Measurements from ENCODE around the gene GATC. TPM values are rescaled to one million over a fixed set of nuclear protein-coding genes. Genes with fewer than 3 reads are reported as not detected.

GATC gene
- total and polyA plus RNA-seq, 2 donors (not counting 1 experiment from before 2014, with no cell fraction given), result 15.0 to 26.0 TPM

DNA sequence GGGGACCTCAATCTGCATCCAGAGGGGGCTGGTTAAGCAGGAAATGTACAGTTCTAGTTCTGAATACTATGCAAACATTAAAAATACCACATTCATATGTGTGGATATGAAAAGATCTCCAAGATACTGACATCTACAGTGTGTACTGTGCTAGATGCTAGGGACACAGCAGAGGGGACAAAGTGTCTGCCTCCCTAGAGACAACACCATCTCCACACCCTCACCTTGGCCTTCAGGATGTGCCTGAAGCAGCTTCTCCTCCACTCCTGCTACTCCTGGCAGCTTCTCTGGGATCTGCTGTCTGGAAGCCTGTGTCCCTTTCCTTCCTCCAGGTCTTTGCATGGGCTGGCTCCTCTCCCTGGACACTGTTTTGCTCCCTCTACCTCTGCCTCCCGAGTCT lies 34.0 kb downstream of the GATC start:
- Histone ChIP-seq H2AFZ (ENCODE audit: insufficient read depth, low read depth, low read length, poor library complexity, severe bottlenecking) (no peak overlapping the region), H3K9ac (ENCODE audit: low read length) (no peak overlapping the region), H3K79me2 (ENCODE audit: control insufficient read depth, insufficient read depth, low read length) (peaks cover 3% of the 10 kb centered on the region), H4K20me1 (ENCODE audit: control insufficient read depth, insufficient read depth, low read length, poor library complexity, severe bottlenecking) (no peaks in the 10 kb centered on the region), H3K9me3 (ENCODE audit: control extremely low read depth in 1 of 3, control insufficient read depth in 2 of 3, insufficient read depth in 1 of 3, low read length in 2 of 3) (no peaks in the 10 kb centered on the region), H3K4me2 (replicated peaks; ENCODE audit: low read depth, low read length, poor library complexity, severe bottlenecking) (no peak overlapping the region), H3K27ac (ENCODE audit: low read length in 2 of 2) (no peak overlapping the region), H3K4me1 (ENCODE audit: control insufficient read depth in 2 of 2, insufficient read depth in 2 of 2, low read length in 2 of 2) (no peaks in the 10 kb centered on the region), H3K36me3 (replicated peaks in 1 of 2; ENCODE audit: control extremely low read depth in 1 of 2, control insufficient read depth in 1 of 2, extremely low read depth in 1 of 2, insufficient read depth in 2 of 2, low read length in 1 of 2) (no peaks in the 10 kb centered on the region), H3K27me3 (replicated peaks in 1 of 4; ENCODE audit: control extremely low read depth in 1 of 4, control insufficient read depth in 3 of 4, insufficient read depth in 4 of 4, low read length in 3 of 4) (no peaks in the 10 kb centered on the region), H3K4me3 (ENCODE audit: control extremely low read depth in 1 of 5, extremely low read depth in 1 of 5, insufficient read depth in 1 of 5, low read depth in 2 of 5, low read length in 4 of 5) (no peak overlapping the region)
- POLR2A ChIA-PET, result no interaction called here
- CTCF ChIA-PET, result interaction anchor here (1.2 kb wide), 1 partner anchor 11 kb away, joined by 3 read pairs; no protein-coding TSS in a partner anchor
- H3K4me3 Mint-ChIP-seq, result no peak overlapping the region
- H3K9me3 Mint-ChIP-seq (ENCODE audit: insufficient read depth), result no peaks in the 10 kb centered on the region
- TF ChIP-seq EZH2 (IDR thresholded peaks at IDR 0.05; ENCODE audit: borderline replicate concordance, insufficient read depth, low read depth, low read length, poor library complexity, severe bottlenecking), result no peak
- TF ChIP-seq, protein P1, sequence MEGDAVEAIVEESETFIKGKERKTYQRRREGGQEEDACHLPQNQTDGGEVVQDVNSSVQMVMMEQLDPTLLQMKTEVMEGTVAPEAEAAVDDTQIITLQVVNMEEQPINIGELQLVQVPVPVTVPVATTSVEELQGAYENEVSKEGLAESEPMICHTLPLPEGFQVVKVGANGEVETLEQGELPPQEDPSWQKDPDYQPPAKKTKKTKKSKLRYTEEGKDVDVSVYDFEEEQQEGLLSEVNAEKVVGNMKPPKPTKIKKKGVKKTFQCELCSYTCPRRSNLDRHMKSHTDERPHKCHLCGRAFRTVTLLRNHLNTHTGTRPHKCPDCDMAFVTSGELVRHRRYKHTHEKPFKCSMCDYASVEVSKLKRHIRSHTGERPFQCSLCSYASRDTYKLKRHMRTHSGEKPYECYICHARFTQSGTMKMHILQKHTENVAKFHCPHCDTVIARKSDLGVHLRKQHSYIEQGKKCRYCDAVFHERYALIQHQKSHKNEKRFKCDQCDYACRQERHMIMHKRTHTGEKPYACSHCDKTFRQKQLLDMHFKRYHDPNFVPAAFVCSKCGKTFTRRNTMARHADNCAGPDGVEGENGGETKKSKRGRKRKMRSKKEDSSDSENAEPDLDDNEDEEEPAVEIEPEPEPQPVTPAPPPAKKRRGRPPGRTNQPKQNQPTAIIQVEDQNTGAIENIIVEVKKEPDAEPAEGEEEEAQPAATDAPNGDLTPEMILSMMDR (IDR thresholded peaks at IDR 0.05), result no peak
- ATAC-seq (ENCODE audit: low read depth) (no peak), DNase-seq (no peak)
- WGBS (ENCODE audit: insufficient coverage), result 78% methylated on average over 1 of the region's 1 CpG
- no peaks in the 10 kb centered on the region for H3K27me3 Mint-ChIP-seq
- H3K4me1 Mint-ChIP-seq, result no peaks in the 10 kb centered on the region
- intact Hi-C loops (cut with micrococcal nuclease), result no loop called here
- no peak overlapping the region for H3K27ac Mint-ChIP-seq

GRCh38 chr12:120481022-120481767 lies 35.0 kb downstream of the GATC start:
- Histone ChIP-seq H3K4me1 (ENCODE audit: control insufficient read depth in 2 of 2, insufficient read depth in 2 of 2, low read length in 2 of 2) (no peaks in the 10 kb centered on the region), H3K27me3 (replicated peaks in 1 of 4; ENCODE audit: control extremely low read depth in 1 of 4, control insufficient read depth in 3 of 4, insufficient read depth in 4 of 4, low read length in 3 of 4) (no peaks in the 10 kb centered on the region), H3K4me3 (ENCODE audit: control extremely low read depth in 1 of 5, extremely low read depth in 1 of 5, insufficient read depth in 1 of 5, low read depth in 2 of 5, low read length in 4 of 5) (no peak overlapping the region), H3K36me3 (replicated peaks in 1 of 2; ENCODE audit: control extremely low read depth in 1 of 2, control insufficient read depth in 1 of 2, extremely low read depth in 1 of 2, insufficient read depth in 2 of 2, low read length in 1 of 2) (no peaks in the 10 kb centered on the region), H4K20me1 (ENCODE audit: control insufficient read depth, insufficient read depth, low read length, poor library complexity, severe bottlenecking) (no peaks in the 10 kb centered on the region), H3K79me2 (ENCODE audit: control insufficient read depth, insufficient read depth, low read length) (peaks cover 3% of the 10 kb centered on the region), H3K27ac (ENCODE audit: low read length in 2 of 2) (no peak overlapping the region), H3K9me3 (ENCODE audit: control extremely low read depth in 1 of 3, control insufficient read depth in 2 of 3, insufficient read depth in 1 of 3, low read length in 2 of 3) (no peaks in the 10 kb centered on the region), H3K9ac (ENCODE audit: low read length) (no peak overlapping the region), H3K4me2 (replicated peaks; ENCODE audit: low read depth, low read length, poor library complexity, severe bottlenecking) (no peak overlapping the region), H2AFZ (ENCODE audit: insufficient read depth, low read depth, low read length, poor library complexity, severe bottlenecking) (no peak overlapping the region)
- DNase-seq (no peak), ATAC-seq (ENCODE audit: low read depth) (no peak)
- ChIA-PET CTCF (no interaction called here), POLR2A (no interaction called here)
- H3K27me3 Mint-ChIP-seq, result no peaks in the 10 kb centered on the region
- no peak overlapping the region for H3K4me3 Mint-ChIP-seq
- no peaks in the 10 kb centered on the region for H3K9me3 Mint-ChIP-seq (ENCODE audit: insufficient read depth)
- intact Hi-C loops (cut with micrococcal nuclease), result no loop called here
- 100% methylated on average over 5 of the region's 9 CpGs for WGBS (ENCODE audit: insufficient coverage)
- no peak overlapping the region for H3K27ac Mint-ChIP-seq
- H3K4me1 Mint-ChIP-seq, result peaks cover 2% of the 10 kb centered on the region
- TF ChIP-seq, protein P1 (IDR thresholded peaks at IDR 0.05), result no peak
- no peak for TF ChIP-seq EZH2 (IDR thresholded peaks at IDR 0.05; ENCODE audit: borderline replicate concordance, insufficient read depth, low read depth, low read length, poor library complexity, severe bottlenecking)
